Ovary (tissue), 1 donor: ENCODE results near the gene EPOP.

Source experiments
- EP300 ChIP-seq: sonication (generic); formaldehyde crosslinking; IDR thresholded peaks from one replicate; pipeline ENCODE4 v1.6.1; 2017; ENCODE audit warnings: antibody characterized with exemption
- POLR2A ChIP-seq: fragments of 450-650 bp; IDR thresholded peaks from one replicate; pipeline ENCODE4 v1.6.1; 2017; ENCODE audit warnings: antibody characterized with exemption, mild to moderate bottlenecking, moderate library complexity

GRCh38 chr17:38706505-38707216, 31.9 kb upstream of the EPOP start:
- TF ChIP-seq EP300 (no peak), POLR2A (no peak)
